ENCODE data around the gene PTTG1IP.

PTTG1IP gene

DNA sequence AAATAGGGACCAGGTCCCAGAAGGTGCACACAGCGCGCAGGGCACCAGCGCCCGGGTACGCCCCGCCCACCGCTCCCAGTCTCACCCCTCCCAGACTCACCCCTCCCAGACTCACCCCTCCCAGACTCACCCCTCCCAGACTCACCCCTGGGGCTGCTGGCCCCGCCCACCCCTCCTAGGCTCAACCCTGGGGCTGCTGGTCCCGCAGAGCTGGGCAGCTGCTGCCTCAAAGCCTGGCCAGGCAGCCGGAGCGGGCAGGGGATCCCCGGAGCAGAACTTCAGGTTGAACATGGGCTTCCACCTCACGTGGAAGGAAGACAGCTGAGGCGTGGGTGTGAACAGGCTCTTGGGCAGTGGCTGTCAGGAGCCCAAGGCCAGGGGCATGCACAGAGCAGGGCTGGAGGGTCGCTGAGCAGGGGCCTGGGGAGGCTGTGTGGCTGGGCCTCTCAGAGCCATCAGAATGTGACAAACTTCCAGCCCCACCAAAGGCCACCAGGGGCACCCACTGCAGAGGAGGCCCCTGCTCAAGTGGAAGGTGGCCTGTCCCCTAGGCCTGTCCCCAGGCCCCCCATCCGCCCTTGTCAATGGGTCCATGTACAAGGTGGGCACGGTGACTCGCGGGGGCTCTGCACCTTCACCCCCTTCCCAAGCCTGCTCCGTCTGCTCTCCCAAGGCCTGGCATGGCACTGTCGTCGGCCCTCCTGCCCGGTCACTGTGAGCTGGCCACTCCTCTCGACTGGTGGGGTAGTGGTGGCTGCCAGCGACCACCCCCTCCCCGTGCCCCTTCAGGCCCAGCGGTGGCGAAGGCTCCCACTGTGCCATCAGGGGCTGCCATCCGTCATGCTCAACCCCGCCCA is 35.2 kb downstream of the PTTG1IP start:
- in situ Hi-C loops (cut with HindIII; ENCODE audit: low sequenced_read_pairs) = no loop called here
- no peak for DNase-seq (ENCODE audit: low read depth)
- TF ChIP-seq, protein P1, sequence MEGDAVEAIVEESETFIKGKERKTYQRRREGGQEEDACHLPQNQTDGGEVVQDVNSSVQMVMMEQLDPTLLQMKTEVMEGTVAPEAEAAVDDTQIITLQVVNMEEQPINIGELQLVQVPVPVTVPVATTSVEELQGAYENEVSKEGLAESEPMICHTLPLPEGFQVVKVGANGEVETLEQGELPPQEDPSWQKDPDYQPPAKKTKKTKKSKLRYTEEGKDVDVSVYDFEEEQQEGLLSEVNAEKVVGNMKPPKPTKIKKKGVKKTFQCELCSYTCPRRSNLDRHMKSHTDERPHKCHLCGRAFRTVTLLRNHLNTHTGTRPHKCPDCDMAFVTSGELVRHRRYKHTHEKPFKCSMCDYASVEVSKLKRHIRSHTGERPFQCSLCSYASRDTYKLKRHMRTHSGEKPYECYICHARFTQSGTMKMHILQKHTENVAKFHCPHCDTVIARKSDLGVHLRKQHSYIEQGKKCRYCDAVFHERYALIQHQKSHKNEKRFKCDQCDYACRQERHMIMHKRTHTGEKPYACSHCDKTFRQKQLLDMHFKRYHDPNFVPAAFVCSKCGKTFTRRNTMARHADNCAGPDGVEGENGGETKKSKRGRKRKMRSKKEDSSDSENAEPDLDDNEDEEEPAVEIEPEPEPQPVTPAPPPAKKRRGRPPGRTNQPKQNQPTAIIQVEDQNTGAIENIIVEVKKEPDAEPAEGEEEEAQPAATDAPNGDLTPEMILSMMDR (IDR thresholded peaks at IDR 0.05; ENCODE audit: low read depth, low read length, missing control alignments) = no peak
- no peak overlapping the region for H3K4me3 ChIP-seq (ENCODE audit: low read depth, low read length)

DNA sequence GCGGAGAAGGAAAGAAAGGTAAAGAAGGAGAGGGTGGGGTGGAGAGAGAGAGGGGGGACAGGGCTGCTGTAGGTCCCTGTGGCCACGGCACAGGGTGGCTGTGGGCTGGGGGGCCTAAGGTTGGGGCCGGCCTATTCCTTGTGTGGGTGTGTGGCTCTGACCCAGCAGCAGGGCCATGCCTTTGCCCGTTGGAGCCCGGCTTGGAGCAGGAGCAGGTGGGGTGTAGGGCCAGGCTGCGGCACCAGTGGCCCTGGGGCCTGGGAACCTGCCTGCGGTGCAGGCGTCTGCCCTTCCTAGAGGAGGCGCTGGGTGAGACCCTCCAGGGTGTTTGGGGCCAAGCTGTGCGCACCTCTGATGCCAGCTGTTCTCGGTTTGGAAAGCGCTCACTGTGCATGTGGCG is 36.0 kb downstream of the PTTG1IP start:
- DNase-seq (ENCODE audit: low read depth) = no peak
- no peak overlapping the region for H3K4me3 ChIP-seq (ENCODE audit: low read depth, low read length)
- TF ChIP-seq, protein P1 (IDR thresholded peaks at IDR 0.05; ENCODE audit: low read depth, low read length, missing control alignments) = no peak
- in situ Hi-C loops (cut with HindIII; ENCODE audit: low sequenced_read_pairs) = no loop called here

DNA sequence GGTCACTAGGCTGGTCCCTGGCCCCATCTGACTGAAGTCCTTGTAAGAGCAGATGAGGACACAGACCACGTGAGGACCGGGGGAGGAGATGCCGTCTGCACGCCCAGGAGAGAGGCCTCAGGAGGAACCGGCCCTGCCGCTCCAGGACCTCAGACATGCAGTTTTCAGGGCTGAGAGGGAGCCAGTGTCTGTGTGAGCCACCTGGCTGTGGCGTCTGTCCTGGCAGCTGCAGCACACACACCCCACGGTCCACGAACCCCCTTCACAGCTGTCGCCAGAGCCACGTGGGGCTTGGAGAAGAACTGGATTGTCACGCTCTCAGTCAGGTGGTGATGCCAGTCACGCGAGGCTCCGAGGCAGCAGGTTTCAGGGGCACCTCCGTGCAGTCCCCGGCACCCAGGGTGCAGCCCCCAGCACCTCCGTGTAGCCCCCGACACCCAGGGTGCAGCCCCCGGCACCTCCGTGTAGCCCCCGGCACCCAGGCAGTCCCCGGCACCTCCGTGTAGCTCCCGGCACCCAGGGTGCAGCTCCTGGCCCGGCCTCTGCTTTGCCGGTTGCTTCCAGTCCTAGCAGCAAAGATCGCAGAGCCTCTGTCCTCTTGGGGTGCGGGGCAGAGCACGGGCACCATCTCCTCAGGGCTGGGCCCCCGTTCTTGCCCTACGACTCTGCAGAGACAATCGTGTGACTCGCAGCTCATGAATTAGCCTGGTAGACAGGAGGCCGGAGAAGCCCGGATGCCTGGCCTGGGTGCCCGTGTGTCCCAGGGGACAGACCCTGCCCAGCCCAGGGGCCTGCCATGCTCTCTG is 36.6 kb downstream of the PTTG1IP start:
- H3K4me3 ChIP-seq (ENCODE audit: low read depth, low read length) = no peak overlapping the region
- no peak for DNase-seq (ENCODE audit: low read depth)
- TF ChIP-seq, protein P1 (IDR thresholded peaks at IDR 0.05; ENCODE audit: low read depth, low read length, missing control alignments) = no peak
- in situ Hi-C loops (cut with HindIII; ENCODE audit: low sequenced_read_pairs) = no loop called here

DNA sequence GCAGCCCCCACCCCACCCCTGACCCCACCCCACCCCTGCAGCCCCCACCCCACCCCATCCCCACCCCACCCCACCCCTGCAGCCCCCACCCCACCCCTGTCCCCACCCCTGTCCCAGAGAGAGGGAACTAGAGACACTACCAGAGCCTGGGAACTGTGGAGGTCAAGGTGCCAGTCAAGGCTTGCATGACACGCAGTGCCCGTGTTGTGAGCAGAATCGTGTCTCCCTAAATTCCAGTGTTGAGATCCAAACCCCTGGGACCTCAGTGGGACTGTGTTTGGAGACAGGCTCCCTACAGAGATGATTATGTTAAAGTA is 37.2 kb downstream of the PTTG1IP start:
- in situ Hi-C loops (cut with HindIII; ENCODE audit: low sequenced_read_pairs) = no loop called here
- TF ChIP-seq, protein P1 (IDR thresholded peaks at IDR 0.05; ENCODE audit: low read depth, low read length, missing control alignments) = no peak
- no peak for DNase-seq (ENCODE audit: low read depth)
- no peak overlapping the region for H3K4me3 ChIP-seq (ENCODE audit: low read depth, low read length)

DNA sequence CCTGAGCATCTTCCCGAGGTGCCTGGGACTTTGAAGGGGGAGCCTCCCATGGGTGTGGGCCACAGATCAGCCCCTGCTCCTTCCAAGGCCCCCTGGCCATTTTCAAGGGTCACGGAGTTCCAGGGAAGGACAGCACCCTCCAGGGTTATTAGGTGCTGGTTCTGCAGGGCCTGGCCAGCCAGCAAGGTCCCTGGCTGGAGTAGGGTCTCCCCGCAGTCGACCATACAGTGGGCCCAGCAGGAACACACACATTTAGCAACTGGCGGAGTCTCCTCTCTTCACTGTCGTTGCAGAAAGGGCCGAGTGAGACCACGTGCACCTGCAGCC is 37.9 kb downstream of the PTTG1IP start:
- TF ChIP-seq, protein P1 (IDR thresholded peaks at IDR 0.05; ENCODE audit: low read depth, low read length, missing control alignments) = no peak
- DNase-seq (ENCODE audit: low read depth) = no peak
- no peak overlapping the region for H3K4me3 ChIP-seq (ENCODE audit: low read depth, low read length)
- in situ Hi-C loops (cut with HindIII; ENCODE audit: low sequenced_read_pairs) = no loop called here

DNA sequence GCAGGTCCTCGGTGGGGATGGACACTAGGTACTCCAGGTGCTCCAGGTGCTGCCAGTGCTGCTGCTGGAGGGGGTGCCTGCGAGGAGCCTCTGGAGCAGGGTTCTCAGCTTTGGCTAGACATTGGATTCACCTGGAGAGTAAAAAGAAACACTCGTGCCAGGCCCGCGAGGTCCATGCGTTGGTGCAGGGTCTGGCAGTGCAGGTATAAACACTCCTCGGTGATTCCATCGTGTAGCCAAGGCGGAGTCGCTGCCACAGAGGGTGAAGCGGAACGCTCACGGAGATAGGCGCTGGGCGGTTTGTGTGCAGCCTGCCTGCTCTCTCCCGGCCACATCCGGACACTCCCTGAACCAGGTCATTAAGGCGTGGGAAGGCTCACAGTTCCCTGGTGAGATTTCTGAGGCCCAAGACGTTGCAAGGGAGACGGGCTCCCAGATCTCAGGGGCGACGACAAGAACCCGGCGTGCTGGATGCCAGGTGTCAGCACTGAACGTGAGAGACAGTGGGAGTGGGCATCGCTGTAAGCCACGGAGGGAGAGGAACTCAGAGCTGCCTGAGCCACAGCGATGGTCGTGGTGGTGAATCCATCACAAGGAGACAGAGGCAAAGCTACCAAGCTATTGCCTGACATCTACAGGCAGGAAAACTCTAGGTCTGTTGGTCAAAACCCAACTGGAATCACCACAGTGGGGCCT is 38.4 kb downstream of the PTTG1IP start:
- no peak for DNase-seq (ENCODE audit: low read depth)
- in situ Hi-C loops (cut with HindIII; ENCODE audit: low sequenced_read_pairs) = no loop called here
- TF ChIP-seq, protein P1 (IDR thresholded peaks at IDR 0.05; ENCODE audit: low read depth, low read length, missing control alignments) = no peak
- H3K4me3 ChIP-seq (ENCODE audit: low read depth, low read length) = no peak overlapping the region
